SK-N-SH (cell line): Measurements from ENCODE around the gene GBA3. TPM values are rescaled to one million over a fixed set of nuclear protein-coding genes. Genes with fewer than 3 reads are reported as not detected.

Experiments
- CTCF ChIA-PET: fragments of 300-600, 350-600 bp; formaldehyde crosslinking; extraction: SDS; loops from one replicate; lab custom pipeline; 2021; lab: Yijun Ruan, JAX
- POLR2A ChIA-PET: fragments of 350-600 bp; sonication (Branson Sonifier 250); formaldehyde crosslinking; extraction: SDS; loops from one replicate; lab custom pipeline; 2020; ENCODE audit warnings: antibody characterized with exemption, inconsistent platforms; lab: Yijun Ruan, JAX
- DNase-seq: peaks from one replicate; pipeline ENCODE4 v3.0.0; 2012
- H2AFZ ChIP-seq: fragments of 200-600 bp; sonication (generic); 2 replicates; pipeline ENCODE4 v1.8.1; 2016; ENCODE audit warnings: antibody characterized with exemption, mild to moderate bottlenecking, low read depth
- H3F3A ChIP-seq: fragments of 200-600 bp; sonication (generic); replicated peaks from 2 replicates; pipeline ENCODE3; 2016; ENCODE audit warnings: antibody characterized with exemption, mild to moderate bottlenecking; ENCODE audit not compliant: insufficient read depth
- H3K27ac ChIP-seq, 2 experiments: fragments of 200-500 bp in 1 of 2; fragments of 200-600 bp in 1 of 2; sonication (Bioruptor generic) in 1 of 2; sonication (generic), shearing (Covaris generic) in 1 of 2; 2 replicates each; pipeline versions ENCODE4 v1.5.1 to v1.6.1; 2014 to 2016; ENCODE audit warnings: low read depth in 2 of 2, inconsistent platforms in 1 of 2, low read length in 1 of 2, mild to moderate bottlenecking in 1 of 2, mixed read lengths in 1 of 2
- H3K27me3 ChIP-seq: fragments of 200-600 bp; sonication (generic), shearing (Covaris generic); 2 replicates; pipeline ENCODE4 v1.6.1; 2016; ENCODE audit warnings: mixed run types; ENCODE audit not compliant: insufficient read depth
- H3K36me3 ChIP-seq, 2 experiments: fragments of 200-500 bp in 1 of 2; fragments of 200-600 bp in 1 of 2; sonication (Bioruptor generic) in 1 of 2; sonication (generic) in 1 of 2; replicated peaks in 1 of 2; 2 replicates each; pipeline versions ENCODE3 to v1.5.1; 2014 to 2016; ENCODE audit warnings: low read length in 1 of 2, mild to moderate bottlenecking in 1 of 2; ENCODE audit not compliant: insufficient read depth in 2 of 2, control insufficient read depth in 1 of 2
- H3K4me1 ChIP-seq, 2 experiments: fragments of 200-500 bp in 1 of 2; fragments of 200-600 bp in 1 of 2; sonication (Bioruptor generic) in 1 of 2; sonication (generic), shearing (Covaris generic) in 1 of 2; 2 replicates each; pipeline versions ENCODE4 v1.5.1 to v1.6.1; 2014 to 2016; ENCODE audit warnings: low read depth in 1 of 2, low read length in 1 of 2, mixed run types in 1 of 2; ENCODE audit not compliant: insufficient read depth in 2 of 2, control insufficient read depth in 1 of 2
- H3K4me2 ChIP-seq: fragments of 200-600 bp; sonication (generic), shearing (Covaris generic); 2 replicates; pipeline ENCODE4 v1.6.1; 2017; ENCODE audit warnings: mixed run types
- H3K4me3 ChIP-seq, 2 experiments: fragments of 200-500 bp in 1 of 2; fragments of 200-600 bp in 1 of 2; sonication (Bioruptor generic) in 1 of 2; sonication (generic), shearing (Covaris generic) in 1 of 2; 2 replicates each; pipeline versions ENCODE4 v1.5.1 to v1.8.1; 2014 to 2016; ENCODE audit warnings: low read depth in 2 of 2, inconsistent platforms in 1 of 2, low read length in 1 of 2, mild to moderate bottlenecking in 1 of 2, mixed read lengths in 1 of 2, moderate library complexity in 1 of 2
- H3K79me2 ChIP-seq: fragments of 200-600 bp; sonication (generic); 2 replicates; pipeline ENCODE4 v1.8.1; 2017; ENCODE audit warnings: mild to moderate bottlenecking; ENCODE audit not compliant: insufficient read depth
- H3K9ac ChIP-seq: fragments of 200-600 bp; sonication (generic); 2 replicates; pipeline ENCODE4 v1.6.1; 2017; ENCODE audit warnings: mixed run types
- H3K9me2 ChIP-seq: fragments of 200-600 bp; sonication (generic); 2 replicates; pipeline ENCODE4 v1.6.1; 2017; ENCODE audit warnings: mixed run types
- H3K9me3 ChIP-seq: fragments of 200-600 bp; sonication (generic); 2 replicates; pipeline ENCODE4 v1.6.1; 2017; ENCODE audit warnings: mixed run types, mild to moderate bottlenecking, moderate library complexity
- H4K20me1 ChIP-seq: fragments of 200-600 bp; sonication (generic); 2 replicates; pipeline ENCODE4 v1.6.1; 2017; ENCODE audit warnings: mild to moderate bottlenecking, mixed run types; ENCODE audit not compliant: insufficient read depth
- ELF1 ChIP-seq: IDR thresholded peaks from 2 replicates; pipeline ENCODE4 v1.4.0; 2012
- EP300 ChIP-seq, 2 experiments: IDR thresholded peaks; 2 replicates each; pipeline versions ENCODE4 v1.4.0 to v1.6.1; 2012; ENCODE audit warnings: borderline replicate concordance in 1 of 2, low read depth in 1 of 2, low read length in 1 of 2
- EZH2phosphoT487 ChIP-seq: fragments of 200-600 bp; sonication (generic); IDR thresholded peaks from 2 replicates; pipeline ENCODE4 v1.6.1; 2017; ENCODE audit warnings: low read depth, mixed run types, mild to moderate bottlenecking, antibody characterized with exemption, moderate library complexity, borderline replicate concordance
- FOSL2 ChIP-seq: IDR thresholded peaks from 2 replicates; pipeline ENCODE4 v1.4.0; 2012; ENCODE audit warnings: low read depth, mild to moderate bottlenecking, moderate library complexity, borderline replicate concordance
- FOXJ3 ChIP-seq: sonication (generic); formaldehyde crosslinking; IDR thresholded peaks from 2 replicates; pipeline ENCODE4 v1.5.1; 2020; ENCODE audit warnings: mild to moderate bottlenecking, missing genetic modification reagents
- IRF3 ChIP-seq: fragments of 150-350 bp; IDR thresholded peaks from 2 replicates; pipeline ENCODE4 v1.6.1; 2016; ENCODE audit warnings: mild to moderate bottlenecking, low read depth, low read length
- MAX ChIP-seq: IDR thresholded peaks from 2 replicates; pipeline ENCODE4 v1.4.0; 2012; ENCODE audit warnings: low read depth
- POLR2AphosphoS5 ChIP-seq: IDR thresholded peaks from 2 replicates; pipeline ENCODE4 v1.6.1; 2012; ENCODE audit warnings: low read depth, low read length
- RAD21 ChIP-seq: IDR thresholded peaks from 2 replicates; pipeline ENCODE4 v1.6.1; 2012; ENCODE audit warnings: mild to moderate bottlenecking, low read length
- TAF1 ChIP-seq: IDR thresholded peaks from 2 replicates; pipeline ENCODE4 v1.6.1; 2012; ENCODE audit warnings: low read depth, mild to moderate bottlenecking, low read length, moderate library complexity, borderline replicate concordance
- TCF12 ChIP-seq: IDR thresholded peaks from 2 replicates; pipeline ENCODE4 v1.4.0; 2012
- USF1 ChIP-seq: IDR thresholded peaks from 2 replicates; pipeline ENCODE4 v1.4.0; 2012; ENCODE audit warnings: low read depth, borderline replicate concordance
- USF2 ChIP-seq: fragments of 150-350 bp; IDR thresholded peaks from 2 replicates; pipeline ENCODE4 v1.6.1; 2017; ENCODE audit warnings: antibody characterized with exemption, low read length, low read depth, borderline replicate concordance
- WGBS: methylation state at CpG from one replicate; pipeline ENCODE4 v1.1.6; 2017; ENCODE audit warnings: low lambda C conversion rate; 5-methylcytosine and 5-hydroxymethylcytosine counted together
- polyA plus RNA-seq, 3 experiments: library from polyadenylated mRNA; depleted of rRNA; stranded (reverse); fragments of >200 nt; gene quantifications; 2 replicates each; pipeline ENCODE4 v1.2.3, GENCODE V29; 2012

The GBA3 gene
- polyA plus RNA-seq, 1 of the 3 experiments (the other 2 are of a cell fraction): not detected

- POLR2A ChIA-PET: no interaction called here
- H2AFZ ChIP-seq: no peak overlapping the region
- no peak overlapping the region for H3K4me2 ChIP-seq
- CTCF ChIA-PET: no interaction called here
- no peaks in the 10 kb centered on the region for H3K36me3 ChIP-seq
- WGBS: 4% methylated on average over 1 of the region's 1 CpG
- DNase-seq: no peak
- no peaks in the 10 kb centered on the region for H3K27me3 ChIP-seq
- no peaks in the 10 kb centered on the region for H3F3A ChIP-seq
- no peaks in the 10 kb centered on the region for H3K4me1 ChIP-seq
- no peak overlapping the region for H3K4me3 ChIP-seq
- H3K9me2 ChIP-seq: no peaks in the 10 kb centered on the region
- no peak overlapping the region for H3K9ac ChIP-seq
- H4K20me1 ChIP-seq: no peaks in the 10 kb centered on the region
- H3K27ac ChIP-seq: no peak overlapping the region
- TF ChIP-seq TAF1 (no peak), TCF12 (no peak), MAX (no peak), FOSL2 (no peak), EP300 (IDR thresholded peaks at IDR 0.05; ENCODE audit: borderline replicate concordance in 1 of 2, low read depth in 1 of 2, low read length in 1 of 2) (no peak), FOXJ3 (no peak), RAD21 (no peak), EZH2phosphoT487 (no peak), POLR2AphosphoS5 (no peak)
- no peaks in the 10 kb centered on the region for H3K9me3 ChIP-seq
- H3K79me2 ChIP-seq: no peaks in the 10 kb centered on the region
Measured at GRCh38 chr4:22848332-22848731, 155.6 kb downstream of the GBA3 start.

GRCh38 chr4:22850055-22850454 lies 157.3 kb downstream of the GBA3 start:
- TF ChIP-seq USF1: no peak
- no peak for TF ChIP-seq USF2
- Histone ChIP-seq H3K4me1 (no peaks in the 10 kb centered on the region), H3K36me3 (no peaks in the 10 kb centered on the region), H3K27ac (no peak overlapping the region), H3K79me2 (no peaks in the 10 kb centered on the region), H3K9me3 (no peaks in the 10 kb centered on the region), H2AFZ (no peak overlapping the region), H3K4me3 (no peak overlapping the region), H3K9me2 (no peaks in the 10 kb centered on the region), H3K9ac (no peak overlapping the region), H4K20me1 (no peaks in the 10 kb centered on the region), H3F3A (no peaks in the 10 kb centered on the region), H3K4me2 (no peak overlapping the region), H3K27me3 (no peaks in the 10 kb centered on the region)
- CTCF ChIA-PET: no interaction called here
- POLR2A ChIA-PET: no interaction called here
- DNase-seq: no peak

GRCh38 chr4:22850630-22851029 lies 157.9 kb downstream of the GBA3 start:
- ChIA-PET CTCF (no interaction called here), POLR2A (no interaction called here)
- WGBS: 0% methylated on average over 2 of the region's 2 CpGs
- H3K4me2 ChIP-seq: no peak overlapping the region
- H3F3A ChIP-seq: no peaks in the 10 kb centered on the region
- no peaks in the 10 kb centered on the region for H3K27me3 ChIP-seq
- no peak for TF ChIP-seq RAD21
- no peak for TF ChIP-seq USF2
- TF ChIP-seq IRF3: no peak
- no peak for TF ChIP-seq ELF1
- H3K9me3 ChIP-seq: no peaks in the 10 kb centered on the region
- H3K36me3 ChIP-seq: no peaks in the 10 kb centered on the region
- no peaks in the 10 kb centered on the region for H3K4me1 ChIP-seq
- H2AFZ ChIP-seq: no peak overlapping the region
- no peaks in the 10 kb centered on the region for H4K20me1 ChIP-seq
- H3K4me3 ChIP-seq: no peak overlapping the region
- no peak overlapping the region for H3K9ac ChIP-seq
- no peaks in the 10 kb centered on the region for H3K9me2 ChIP-seq
- no peaks in the 10 kb centered on the region for H3K79me2 ChIP-seq
- H3K27ac ChIP-seq: no peak overlapping the region
- no peak for DNase-seq
